Transverse colon (tissue), 4 donors: ENCODE data around the gene SLC39A12. TPM values are rescaled to one million over a fixed set of nuclear protein-coding genes. Genes with fewer than 3 reads are reported as not detected.
"Not testable (repeated sequence)": the region's sequence is repeated elsewhere in the genome, so short reads cannot be mapped to it uniquely, and the experiment has no call there.

ENCODE experiments used
- DNase-seq: peaks from one replicate; pipeline ENCODE4 v3.0.0-alpha.2; 2019
- H3K27ac ChIP-seq, 4 donors: fragments of 200-600 bp; sonication (generic); 2 replicates each; pipeline ENCODE4 v1.5.1; 2016 to 2018; ENCODE audit warnings: inconsistent platforms in 4 of 4
- H3K27me3 ChIP-seq: fragments of 200-600 bp; sonication (generic); 2 replicates; pipeline ENCODE4 v1.5.1; 2017; ENCODE audit warnings: inconsistent platforms
- H3K36me3 ChIP-seq, 4 donors: fragments of 200-600 bp; sonication (generic); 2 replicates each; pipeline ENCODE4 v1.5.1; 2017 to 2019; ENCODE audit warnings: inconsistent platforms in 4 of 4
- H3K4me1 ChIP-seq, 4 donors: fragments of 200-600 bp; sonication (generic); 2 replicates each; pipeline ENCODE4 v1.5.1; 2017 to 2020; ENCODE audit warnings: inconsistent platforms in 4 of 4
- H3K4me3 ChIP-seq, 4 donors: fragments of 200-600 bp; sonication (generic); 1 replicate in 1 of 4; 2 replicates in 3 of 4; pipeline versions ENCODE4 v1.5.1 to v1.6.1; 2017 to 2019; ENCODE audit warnings: inconsistent platforms in 4 of 4
- H3K9me3 ChIP-seq, 2 donors: fragments of 200-600 bp; sonication (generic); 2 replicates each; pipeline ENCODE4 v1.5.1; 2017 to 2019; ENCODE audit warnings: inconsistent platforms in 2 of 2
- CTCF ChIP-seq, 5 experiments: fragments of 200-600 bp in 3 of 5; fragments of 450-650 bp in 2 of 5; sonication (generic) in 3 of 5; IDR thresholded peaks; 1 replicate in 2 of 5; 2 replicates in 3 of 5; pipeline ENCODE4 v1.5.1; 2016 to 2017; ENCODE audit warnings: antibody characterized with exemption in 5 of 5, inconsistent platforms in 3 of 5, mild to moderate bottlenecking in 2 of 5, moderate library complexity in 1 of 5
- EP300 ChIP-seq: sonication (generic); formaldehyde crosslinking; IDR thresholded peaks from one replicate; pipeline ENCODE4 v1.6.1; 2017; ENCODE audit warnings: antibody characterized with exemption, low read depth
- POLR2A ChIP-seq: fragments of 450-650 bp; IDR thresholded peaks from one replicate; pipeline ENCODE4 v1.6.1; 2016; ENCODE audit warnings: antibody characterized with exemption, mild to moderate bottlenecking, moderate library complexity
- POLR2AphosphoS5 ChIP-seq, 3 donors: sonication (generic); formaldehyde crosslinking; IDR thresholded peaks; one replicate each; pipeline ENCODE4 v1.6.1; 2016; ENCODE audit warnings: antibody characterized with exemption in 3 of 3
- WGBS, 2 donors: methylation state at CpG; one replicate each; pipeline ENCODE4 v1.1.5; 2018; ENCODE audit warnings: low coverage in 1 of 2; 5-methylcytosine and 5-hydroxymethylcytosine counted together
- in situ Hi-C, 4 donors: fragments of 200-750 bp; cut with MboI; loops; one replicate each; pipeline versions ENCODE4 v1.15.0 to v1.15.1; 2017; ENCODE audit warnings: low sequenced_read_pairs in 3 of 4, low pct_ligation_motif_present in 1 of 4, low pct_unique_long_range_greater_than_20kb in 1 of 4
- intact Hi-C: fragments of 100-400 bp; cut with DNase I; formaldehyde crosslinking; loops from one replicate; pipeline ENCODE4 v1.15.1; 2023; ENCODE audit warnings: low total_unique reads
- total RNA-seq, 4 donors: library from RNA; depleted of rRNA; stranded (reverse); fragments of >200 nt; gene quantifications; one replicate each; pipeline ENCODE4 v1.1.0, GENCODE V29; 2016

SLC39A12 gene
- total RNA-seq, 4 donors from 2014 or later = 0.14 TPM; not detected in 3

GRCh38 chr10:17923728-17924127 is 28.0 kb upstream of the SLC39A12 start:
- no peaks in the 10 kb centered on the region for H3K36me3 ChIP-seq
- in situ Hi-C loops (no loop called here), intact Hi-C loops (no loop called here)
- TF ChIP-seq POLR2AphosphoS5 (IDR thresholded peaks at IDR 0.05) (no peak), CTCF (IDR thresholded peaks at IDR 0.05) (no peak), POLR2A (no peak), EP300 (no peak)
- DNase-seq = peak; percentile 24
- peak overlapping the region in 1 of 4 donors; percentile 10 for H3K27ac ChIP-seq
- H3K27me3 ChIP-seq = no peaks in the 10 kb centered on the region
- WGBS, 2 donors = 40 to 45% methylated on average over 1 to 4 of the region's 4 CpGs
- H3K4me3 ChIP-seq = no peak overlapping the region
- H3K4me1 ChIP-seq = peaks cover 0 to 5% (median 2%) of the 10 kb centered on the region in 4 donors
- no peaks in the 10 kb centered on the region for H3K9me3 ChIP-seq

DNA sequence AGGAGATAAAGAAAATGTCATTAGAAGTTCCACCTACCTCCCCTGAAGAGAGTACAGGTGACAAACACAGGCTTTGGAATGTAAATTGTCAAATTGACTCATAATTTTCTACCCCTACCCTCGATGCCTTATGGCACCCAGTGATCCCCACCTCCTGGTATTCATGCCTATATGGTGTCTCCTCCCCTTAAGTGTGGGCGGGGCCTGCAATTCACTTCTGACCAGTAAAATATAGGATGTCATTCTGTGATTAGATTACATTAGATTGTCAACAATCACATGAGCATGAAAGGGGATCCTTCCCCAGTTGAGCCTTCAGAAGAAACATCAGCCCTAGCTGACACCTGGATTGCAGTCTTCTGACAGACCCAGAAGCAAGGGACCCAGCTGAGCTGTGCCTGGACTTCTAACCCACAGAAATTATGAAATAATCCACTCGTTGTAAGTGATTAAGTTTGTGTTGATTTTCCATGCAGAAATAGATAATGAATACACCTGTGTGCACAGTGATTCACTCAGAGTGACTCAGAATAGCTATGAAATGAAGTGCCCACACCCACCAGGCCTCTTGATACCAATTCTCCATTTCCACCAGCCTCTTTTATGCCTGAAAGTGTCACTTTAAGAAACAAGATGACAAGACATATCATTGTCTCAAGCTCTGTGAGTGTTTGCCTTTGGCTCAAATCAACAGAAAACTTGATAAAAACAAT is 8.5 kb upstream of the SLC39A12 start:
- intact Hi-C loops = no loop called here

DNA sequence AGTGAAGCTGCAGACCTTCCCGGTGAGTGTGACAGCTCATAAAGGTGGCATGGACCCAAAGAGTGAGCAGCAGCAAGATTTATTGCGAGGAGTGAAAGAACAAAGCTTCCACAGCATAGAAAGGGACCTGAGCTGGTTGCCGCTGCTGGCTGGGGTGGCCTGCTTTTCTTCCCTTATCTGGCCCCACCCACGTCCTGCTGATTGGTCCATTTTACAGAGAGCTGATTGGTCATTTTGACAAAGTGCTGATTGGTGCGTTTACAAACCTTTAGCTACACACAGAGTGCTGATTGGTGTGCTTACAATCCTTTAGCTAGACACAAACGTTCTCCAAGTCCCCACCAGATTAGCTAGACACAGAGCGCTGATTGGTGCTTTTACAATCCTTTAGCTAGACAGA is 1.4 kb upstream of the SLC39A12 start:
- DNase-seq, in situ Hi-C loops: not testable (repeated sequence)
- WGBS, 2 donors = 80 to 100% methylated on average over 1 to 7 of the region's 7 CpGs

More for the DNA sequence above, 8.5 kb upstream of the SLC39A12 start:
- H3K9me3 ChIP-seq = no peaks in the 10 kb centered on the region
- no peak overlapping the region for H3K27ac ChIP-seq
- H3K4me3 ChIP-seq = no peak overlapping the region
- in situ Hi-C loops = no loop called here
- 55 to 66% methylated on average over 2 to 3 of the region's 3 CpGs for WGBS, 2 donors
- peak; percentile 8 for DNase-seq
- no peaks in the 10 kb centered on the region for H3K36me3 ChIP-seq
- H3K27me3 ChIP-seq = no peaks in the 10 kb centered on the region
- TF ChIP-seq POLR2A (no peak), CTCF (IDR thresholded peaks at IDR 0.05) (no peak), EP300 (no peak), POLR2AphosphoS5 (IDR thresholded peaks at IDR 0.05) (no peak)
- H3K4me1 ChIP-seq = no peaks in the 10 kb centered on the region

GRCh38 chr10:17950726-17951125 is 992 bp upstream of the SLC39A12 start:
- Histone ChIP-seq H3K9me3 (no peaks in the 10 kb centered on the region), H3K36me3 (no peaks in the 10 kb centered on the region), H3K4me3 (no peak overlapping the region), H3K27ac (no peak overlapping the region), H3K27me3 (no peaks in the 10 kb centered on the region), H3K4me1 (no peaks in the 10 kb centered on the region)
- no peak for DNase-seq
- no peak for TF ChIP-seq CTCF (IDR thresholded peaks at IDR 0.05)
- no peak for TF ChIP-seq EP300
- no peak for TF ChIP-seq POLR2AphosphoS5 (IDR thresholded peaks at IDR 0.05)
- TF ChIP-seq POLR2A = no peak
- WGBS, 2 donors = 88% methylated on average over 22 of the region's 22 CpGs; no CpG with 5 or more reads in 1 of the 2 donors
- in situ Hi-C loops (no loop called here), intact Hi-C loops (no loop called here)

More for the DNA sequence above, 1.4 kb upstream of the SLC39A12 start:
- H3K4me3 ChIP-seq, H3K36me3 ChIP-seq, H3K4me1 ChIP-seq, H3K27ac ChIP-seq, intact Hi-C loops, H3K9me3 ChIP-seq, H3K27me3 ChIP-seq: not testable (repeated sequence)

GRCh38 chr10:17954372-17954771 is 2.7 kb downstream of the SLC39A12 start:
- H3K4me3 ChIP-seq, H3K27ac ChIP-seq, intact Hi-C loops, H3K27me3 ChIP-seq, H3K4me1 ChIP-seq, H3K9me3 ChIP-seq, DNase-seq, H3K36me3 ChIP-seq, in situ Hi-C loops: not testable (repeated sequence)
- 77 to 85% methylated on average over 4 to 10 of the region's 10 CpGs for WGBS, 2 donors
